OCI-LY1 (cell line): Measurements from ENCODE around the gene ZSWIM3.

Source experiments
- CTCF ChIP-seq: fragments of 200-600 bp; sonication (generic), shearing (Covaris generic); IDR thresholded peaks from 2 replicates; pipeline ENCODE4 v1.5.1; 2017; ENCODE audit warnings: mild to moderate bottlenecking, antibody characterized with exemption, low read length, moderate library complexity, mixed read lengths
- EZH2 ChIP-seq: fragments of 200-600 bp; sonication (generic), shearing (Covaris generic); IDR thresholded peaks from 2 replicates; pipeline ENCODE4 v1.8.0; 2017; ENCODE audit warnings: borderline replicate concordance, mixed run types, mild to moderate bottlenecking, antibody characterized with exemption, low read length, moderate library complexity, mixed read lengths

- TF ChIP-seq CTCF (no peak), EZH2 (no peak)
These were observed 43.9 kb upstream of the ZSWIM3 start for GRCh38 chr20:45813489-45813888.
